Left hindlimb (tissue), 1 donor: ENCODE measurements around the gene IDH3B.

ENCODE experiments used
- DNase-seq: peaks from one replicate; pipeline ENCODE4 v3.0.0-alpha.2; 2018

The IDH3B gene

GRCh38 chr20:2612073-2612472 is 51.9 kb downstream of the IDH3B start:
- DNase-seq = no peak

DNA sequence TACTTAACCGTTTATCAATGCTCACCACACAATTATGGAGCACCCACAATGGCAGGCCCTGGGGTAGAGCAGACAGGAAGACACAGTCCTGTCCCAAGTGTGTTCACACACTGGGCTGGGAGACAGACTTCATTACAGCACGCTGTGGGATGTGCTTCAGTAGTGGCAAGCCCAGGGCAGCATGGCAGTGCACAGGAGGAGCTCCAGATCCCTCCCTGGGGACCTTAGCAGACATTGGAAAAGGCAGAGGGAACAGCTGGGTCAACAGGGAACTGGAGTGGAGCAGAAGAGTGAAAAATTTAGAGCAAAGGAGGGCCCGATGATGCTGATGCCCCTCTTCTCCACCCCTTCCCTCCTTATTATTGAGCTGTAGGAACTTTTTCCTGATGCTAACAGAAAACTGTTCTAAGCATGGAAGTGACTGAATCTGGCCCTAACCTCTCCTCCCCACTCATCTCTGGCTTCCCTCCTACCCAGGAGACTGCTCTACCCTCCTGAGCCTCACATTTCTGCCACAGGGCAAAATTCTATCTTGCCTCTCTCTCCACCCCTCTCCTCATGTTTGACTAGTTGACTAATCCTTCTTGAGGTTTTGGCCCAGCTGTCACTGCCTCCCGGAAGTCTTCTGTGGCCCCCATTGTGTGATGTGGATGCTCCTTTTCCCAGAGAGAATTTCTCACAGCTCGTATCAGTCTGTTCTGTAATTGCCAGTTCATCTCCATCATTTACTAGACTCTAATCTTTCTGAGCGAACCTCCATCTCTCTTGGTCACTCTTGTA is 52.9 kb downstream of the IDH3B start:
- no peak for DNase-seq

DNA sequence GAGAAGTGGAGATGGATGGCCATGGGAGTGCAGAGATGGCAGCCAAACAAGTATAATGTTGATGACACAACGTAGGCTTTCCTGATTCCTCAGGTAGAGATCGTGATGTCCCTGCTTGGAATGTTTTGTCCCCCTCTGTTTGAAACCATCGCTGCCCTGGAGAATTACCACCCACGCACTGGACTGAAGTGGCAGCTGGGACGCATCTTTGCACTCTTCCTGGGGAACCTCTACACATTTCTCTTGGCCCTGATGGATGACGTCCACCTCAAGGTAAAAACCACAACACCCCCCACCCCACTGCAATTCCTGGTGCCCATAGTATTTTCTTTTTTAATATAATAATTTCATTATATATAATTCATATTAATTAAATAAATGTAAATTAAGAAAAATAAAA is 53.7 kb downstream of the IDH3B start:
- no peak for DNase-seq
